NB4 (cell line): ENCODE results near the gene UBALD2.
A peak's percentile ranks its signal among the peaks of the same experiment; 100 is the strongest.

ENCODE experiments used
- DNase-seq: peaks from one replicate; pipeline ENCODE4 v3.0.0; 2010; ENCODE audit warnings: low read depth
- H3K4me3 ChIP-seq: one replicate; pipeline ENCODE4 v1.5.1; 2011; ENCODE audit warnings: mild to moderate bottlenecking, low read depth, low read length, moderate library complexity
- MYC ChIP-seq: IDR thresholded peaks from 2 replicates; pipeline ENCODE4 v1.6.1; 2011; ENCODE audit warnings: low read depth, low read length
- POLR2A ChIP-seq: IDR thresholded peaks from 2 replicates; pipeline ENCODE4 v1.6.1; 2011; ENCODE audit warnings: mild to moderate bottlenecking; ENCODE audit not compliant: insufficient read length; ENCODE audit errors: extremely low read depth
- TF ChIP-seq, protein P1 (sequence below): IDR thresholded peaks from 2 replicates; pipeline ENCODE4 v1.6.1; 2011; ENCODE audit warnings: low read depth, low read length
- TF ChIP-seq, protein P2 (sequence below): IDR thresholded peaks from one replicate; pipeline ENCODE4 v1.5.1; 2012; ENCODE audit warnings: low read depth, low read length

UBALD2 gene

DNA sequence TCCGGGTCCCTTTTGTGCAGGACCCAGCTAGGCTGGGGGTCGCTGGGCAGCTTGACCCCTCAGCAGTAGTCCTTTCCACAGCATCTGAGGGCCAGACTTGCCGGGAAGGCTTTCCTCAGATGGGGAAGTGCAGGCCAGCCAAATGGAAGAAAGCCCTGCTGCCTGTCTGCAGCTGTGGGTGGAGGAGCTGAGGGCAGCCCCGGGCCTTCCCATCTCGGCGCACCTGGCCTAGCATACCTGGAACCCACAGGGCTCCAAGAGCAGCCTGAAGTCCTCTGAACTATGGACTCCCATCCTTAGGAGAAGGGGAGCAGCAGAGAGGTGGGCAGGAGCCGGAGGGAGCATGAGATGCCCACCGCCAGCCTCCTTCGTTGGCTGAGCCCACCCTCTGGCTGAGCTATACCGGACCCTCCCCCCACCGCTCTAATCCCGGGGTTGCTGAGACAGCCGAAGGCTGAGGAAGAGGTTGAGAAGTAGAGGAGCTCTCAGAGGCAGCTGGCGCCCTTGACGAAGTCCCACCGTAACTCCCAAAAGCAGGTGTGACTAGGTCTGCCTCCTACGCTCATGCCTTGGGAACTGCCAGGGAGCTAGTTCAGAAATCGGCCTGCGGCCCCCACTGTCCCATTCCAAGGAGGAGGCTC, 13.2 kb downstream of the UBALD2 start:
- no peak for DNase-seq
- H3K4me3 ChIP-seq: no peak overlapping the region

DNA sequence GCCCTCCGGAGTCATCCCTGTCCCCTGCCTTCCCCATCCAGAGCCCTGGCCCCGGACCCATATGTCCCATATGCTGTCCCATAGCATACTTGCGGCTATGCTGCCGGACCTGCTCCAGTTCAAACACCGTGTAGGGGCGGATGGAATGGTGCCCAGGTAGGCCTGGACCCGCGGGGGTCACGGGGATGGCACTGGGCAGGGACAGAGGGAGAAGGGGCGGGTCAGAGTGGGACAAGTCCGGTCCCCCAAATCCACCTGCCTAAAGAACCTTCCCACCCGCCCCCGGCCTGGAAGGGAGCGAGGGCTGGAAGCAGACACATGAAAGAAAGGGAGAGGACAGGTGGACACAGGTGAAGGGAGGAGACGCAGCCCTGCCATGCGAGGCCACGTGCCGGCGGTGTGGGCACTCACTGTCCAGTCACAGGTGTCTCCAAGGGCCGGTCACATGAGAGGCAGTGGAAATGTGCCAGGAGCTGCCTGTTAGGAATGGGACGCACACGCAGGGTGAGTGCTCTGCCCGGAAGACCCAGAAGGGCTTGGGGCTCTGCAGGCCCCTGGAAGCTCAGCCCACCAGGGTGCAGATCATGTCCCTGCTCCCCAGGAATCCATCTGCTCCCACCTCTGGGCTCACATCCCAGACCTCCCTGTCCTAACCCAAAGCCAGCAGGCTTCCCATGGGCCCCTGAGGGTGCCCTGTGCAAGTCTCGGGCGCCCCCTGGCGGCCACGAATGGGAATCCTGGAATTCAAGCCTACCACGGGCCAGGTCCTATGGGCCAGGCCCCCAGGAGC, 14.0 kb downstream of the UBALD2 start:
- TF ChIP-seq, protein P1, sequence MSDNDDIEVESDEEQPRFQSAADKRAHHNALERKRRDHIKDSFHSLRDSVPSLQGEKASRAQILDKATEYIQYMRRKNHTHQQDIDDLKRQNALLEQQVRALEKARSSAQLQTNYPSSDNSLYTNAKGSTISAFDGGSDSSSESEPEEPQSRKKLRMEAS: 0 out of 2 replicates have a peak, but pooled peaks have one; percentile 10
- TF ChIP-seq POLR2A: no peak
- TF ChIP-seq, protein P2, sequence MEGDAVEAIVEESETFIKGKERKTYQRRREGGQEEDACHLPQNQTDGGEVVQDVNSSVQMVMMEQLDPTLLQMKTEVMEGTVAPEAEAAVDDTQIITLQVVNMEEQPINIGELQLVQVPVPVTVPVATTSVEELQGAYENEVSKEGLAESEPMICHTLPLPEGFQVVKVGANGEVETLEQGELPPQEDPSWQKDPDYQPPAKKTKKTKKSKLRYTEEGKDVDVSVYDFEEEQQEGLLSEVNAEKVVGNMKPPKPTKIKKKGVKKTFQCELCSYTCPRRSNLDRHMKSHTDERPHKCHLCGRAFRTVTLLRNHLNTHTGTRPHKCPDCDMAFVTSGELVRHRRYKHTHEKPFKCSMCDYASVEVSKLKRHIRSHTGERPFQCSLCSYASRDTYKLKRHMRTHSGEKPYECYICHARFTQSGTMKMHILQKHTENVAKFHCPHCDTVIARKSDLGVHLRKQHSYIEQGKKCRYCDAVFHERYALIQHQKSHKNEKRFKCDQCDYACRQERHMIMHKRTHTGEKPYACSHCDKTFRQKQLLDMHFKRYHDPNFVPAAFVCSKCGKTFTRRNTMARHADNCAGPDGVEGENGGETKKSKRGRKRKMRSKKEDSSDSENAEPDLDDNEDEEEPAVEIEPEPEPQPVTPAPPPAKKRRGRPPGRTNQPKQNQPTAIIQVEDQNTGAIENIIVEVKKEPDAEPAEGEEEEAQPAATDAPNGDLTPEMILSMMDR: peak; percentile 87
- peak; percentile 76 for DNase-seq

More for the DNA sequence above, 13.2 kb downstream of the UBALD2 start:
- TF ChIP-seq MYC: no peak
- TF ChIP-seq, protein P1: no peak
- TF ChIP-seq, protein P2: no peak
- no peak for TF ChIP-seq POLR2A

DNA sequence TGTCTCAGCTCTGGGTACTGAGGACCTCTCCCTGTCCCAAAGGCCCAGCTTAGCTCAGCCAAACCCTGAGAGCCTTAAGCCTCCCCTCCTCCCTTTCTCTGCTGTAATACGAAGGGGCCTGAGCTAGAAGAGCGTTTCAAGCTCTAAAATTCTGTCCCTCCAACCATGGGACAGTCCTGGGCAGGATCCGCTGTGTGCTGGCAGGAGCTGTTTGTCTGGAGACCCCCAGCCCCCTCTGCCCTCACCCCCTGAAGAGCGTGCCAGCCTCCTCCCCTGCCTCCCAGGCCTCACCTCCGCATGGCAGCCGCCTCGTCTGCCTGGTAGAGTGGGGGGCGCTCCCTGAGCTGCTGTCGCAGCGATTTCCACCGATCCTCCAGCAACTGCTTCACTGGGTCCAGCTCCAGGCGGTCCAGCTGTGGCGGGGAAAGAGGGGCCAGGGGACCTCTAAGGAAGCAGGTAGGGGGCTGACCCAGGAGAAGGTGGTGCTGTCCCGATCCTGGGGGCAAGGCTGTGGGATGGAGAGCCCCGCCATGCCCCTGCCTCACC, 14.7 kb downstream of the UBALD2 start:
- no peak overlapping the region for H3K4me3 ChIP-seq
- TF ChIP-seq, protein P1: no peak
- TF ChIP-seq, protein P2: no peak
- no peak for TF ChIP-seq POLR2A
- no peak for TF ChIP-seq MYC
- DNase-seq: no peak

More for the DNA sequence above, 14.0 kb downstream of the UBALD2 start:
- no peak overlapping the region for H3K4me3 ChIP-seq

DNA sequence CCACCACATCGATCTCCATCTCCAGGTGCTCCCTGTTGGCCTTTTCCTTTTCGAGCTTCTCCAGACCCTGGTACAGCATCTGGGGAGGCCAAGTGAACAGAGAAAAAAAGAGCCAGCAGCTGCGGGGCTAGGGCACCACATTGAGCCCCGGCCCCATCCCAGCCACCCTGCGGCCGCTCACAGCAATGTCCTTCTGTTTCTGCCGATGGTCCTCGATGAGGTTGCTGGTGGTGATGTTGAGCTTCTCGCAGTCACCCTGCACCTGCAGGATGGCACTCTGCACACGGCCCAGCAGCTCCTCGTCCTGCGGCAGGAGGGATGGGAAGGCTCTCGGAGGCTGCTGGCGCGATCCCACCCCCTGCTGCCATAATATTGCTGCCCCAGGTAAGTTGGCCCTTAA, 15.5 kb downstream of the UBALD2 start:
- no peak for TF ChIP-seq POLR2A
- TF ChIP-seq, protein P2: no peak
- no peak for TF ChIP-seq MYC
- TF ChIP-seq, protein P1: no peak
- no peak overlapping the region for H3K4me3 ChIP-seq
- DNase-seq: no peak

DNA sequence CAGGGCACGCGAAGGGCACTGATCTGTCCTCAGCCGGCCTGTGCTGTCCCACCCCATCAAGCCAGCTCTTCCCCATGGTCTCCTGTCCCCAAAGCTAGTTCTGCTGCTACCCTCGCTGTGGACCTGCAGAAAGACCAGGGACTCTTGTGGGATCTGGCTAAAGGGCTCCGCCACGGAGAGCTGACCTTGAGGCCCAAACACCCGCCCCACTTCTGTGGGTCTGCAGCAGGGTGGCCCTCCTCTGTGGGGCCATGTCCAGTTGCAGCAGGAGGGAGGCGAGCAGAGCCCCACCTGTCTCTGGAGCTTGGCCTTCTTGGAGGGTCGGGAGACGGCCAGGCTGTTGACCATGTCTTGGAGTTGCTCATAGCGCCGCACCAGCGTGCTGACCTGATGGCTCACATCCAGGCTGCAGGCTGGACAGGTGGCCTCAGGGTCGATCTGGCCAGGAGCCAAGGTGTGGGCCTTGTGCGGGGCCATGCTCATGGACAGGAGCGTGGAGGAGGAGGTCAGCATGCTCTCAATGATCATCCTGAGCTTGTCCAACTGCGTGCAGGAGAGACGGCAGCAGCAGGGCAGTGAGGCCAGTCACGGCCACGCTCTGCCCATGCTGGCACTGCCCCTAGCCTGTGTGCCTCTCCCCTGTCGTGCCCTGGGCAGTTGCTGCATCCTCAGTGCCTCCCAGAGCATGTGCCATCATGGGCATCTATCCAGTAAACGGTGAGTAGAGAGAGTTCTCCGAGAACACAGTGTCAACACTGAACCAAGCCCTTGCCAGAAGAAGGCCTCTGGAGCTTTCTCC, 16.6 kb downstream of the UBALD2 start:
- H3K4me3 ChIP-seq: no peak overlapping the region
- TF ChIP-seq, protein P2: no peak
- TF ChIP-seq MYC: no peak
- TF ChIP-seq, protein P1: no peak
- TF ChIP-seq POLR2A: no peak
- no peak for DNase-seq
